ENCODE results near the gene PLEKHM2. TPM values are rescaled to one million over a fixed set of nuclear protein-coding genes. Genes with fewer than 3 reads are reported as not detected.

The PLEKHM2 gene
- polyA plus RNA-seq, 1 donor (not counting 4 experiments of a cell fraction or from before 2014, with no cell fraction given) = 30.0 TPM

GRCh38 chr1:15724949-15725880 lies 41.1 kb downstream of the PLEKHM2 start:
- dilution Hi-C loops (cut with MboI; ENCODE audit: extremely low pct_ligation_motif_present, low sequenced_read_pairs) = no loop called here
- FAIRE-seq (no peak), DNase-seq (ENCODE audit: low read depth, low spot score) (no peak)
- Histone ChIP-seq H3K36me3 (ENCODE audit: control insufficient read depth in 2 of 2, extremely low read depth in 1 of 2, insufficient read depth in 2 of 2, low read length in 2 of 2) (peaks cover 37 to 62% of the 10 kb centered on the region in 2 experiments), H3K4me1 (ENCODE audit: control insufficient read depth, extremely low read depth, insufficient read depth, low read length) (no peaks in the 10 kb centered on the region), H3K4me2 (ENCODE audit: control insufficient read depth, extremely low read depth, insufficient read depth, low read depth, low read length) (no peak overlapping the region), H3K9me1 (ENCODE audit: control insufficient read depth, extremely low read depth, insufficient read depth, low read length) (no peaks in the 10 kb centered on the region), H3K4me3 (ENCODE audit: control insufficient read depth in 2 of 3, extremely low read depth in 1 of 3, insufficient read depth in 2 of 3, low read depth in 1 of 3, low read length in 3 of 3) (no peak overlapping the region), H3K79me2 (ENCODE audit: control insufficient read depth, insufficient read depth, low read length) (no peaks in the 10 kb centered on the region), H3K27me3 (ENCODE audit: control insufficient read depth, extremely low read depth, insufficient read depth, low read length) (no peaks in the 10 kb centered on the region), H4K20me1 (ENCODE audit: control insufficient read depth, extremely low read depth, insufficient read depth, low read length) (no peaks in the 10 kb centered on the region), H3K27ac (ENCODE audit: control insufficient read depth, insufficient read depth, low read length) (no peak overlapping the region), H3K9ac (ENCODE audit: control insufficient read depth, extremely low read depth, insufficient read depth, low read length) (no peak overlapping the region), H2AFZ (ENCODE audit: control insufficient read depth, low read length) (no peak overlapping the region), H3K9me3 (ENCODE audit: control insufficient read depth, low read depth, low read length) (no peaks in the 10 kb centered on the region)
- TF ChIP-seq EZH2 (IDR thresholded peaks at IDR 0.05; ENCODE audit: low read length) (no peak), CTCF (optimal IDR thresholded peaks at IDR 0.05 in 1 of 3, IDR thresholded peaks at IDR 0.05 in 1 of 3, conservative IDR thresholded peaks at IDR 0.05 in 1 of 3; ENCODE audit: extremely low read depth in 1 of 3, insufficient read depth in 2 of 3, low read length in 3 of 3) (no peak)

GRCh38 chr1:15726508-15726907 lies 42.4 kb downstream of the PLEKHM2 start:
- DNase-seq (ENCODE audit: low read depth, low spot score) (no peak), FAIRE-seq (no peak)
- Histone ChIP-seq H3K79me2 (ENCODE audit: control insufficient read depth, insufficient read depth, low read length) (no peaks in the 10 kb centered on the region), H3K4me3 (ENCODE audit: control insufficient read depth in 2 of 3, extremely low read depth in 1 of 3, insufficient read depth in 2 of 3, low read depth in 1 of 3, low read length in 3 of 3) (no peak overlapping the region), H4K20me1 (ENCODE audit: control insufficient read depth, extremely low read depth, insufficient read depth, low read length) (no peaks in the 10 kb centered on the region), H3K4me1 (ENCODE audit: control insufficient read depth, extremely low read depth, insufficient read depth, low read length) (no peaks in the 10 kb centered on the region), H3K27me3 (ENCODE audit: control insufficient read depth, extremely low read depth, insufficient read depth, low read length) (no peaks in the 10 kb centered on the region), H3K9ac (ENCODE audit: control insufficient read depth, extremely low read depth, insufficient read depth, low read length) (no peak overlapping the region), H2AFZ (ENCODE audit: control insufficient read depth, low read length) (no peak overlapping the region), H3K4me2 (ENCODE audit: control insufficient read depth, extremely low read depth, insufficient read depth, low read depth, low read length) (no peak overlapping the region), H3K9me1 (ENCODE audit: control insufficient read depth, extremely low read depth, insufficient read depth, low read length) (no peaks in the 10 kb centered on the region), H3K9me3 (ENCODE audit: control insufficient read depth, low read depth, low read length) (no peaks in the 10 kb centered on the region), H3K27ac (ENCODE audit: control insufficient read depth, insufficient read depth, low read length) (no peak overlapping the region), H3K36me3 (ENCODE audit: control insufficient read depth in 2 of 2, extremely low read depth in 1 of 2, insufficient read depth in 2 of 2, low read length in 2 of 2) (peaks cover 38 to 57% of the 10 kb centered on the region in 2 experiments)
- TF ChIP-seq CTCF (optimal IDR thresholded peaks at IDR 0.05 in 1 of 3, IDR thresholded peaks at IDR 0.05 in 1 of 3, conservative IDR thresholded peaks at IDR 0.05 in 1 of 3; ENCODE audit: extremely low read depth in 1 of 3, insufficient read depth in 2 of 3, low read length in 3 of 3) (no peak), EZH2 (IDR thresholded peaks at IDR 0.05; ENCODE audit: low read length) (no peak)
- dilution Hi-C loops (cut with MboI; ENCODE audit: extremely low pct_ligation_motif_present, low sequenced_read_pairs) = no loop called here

All from keratinocyte (primary cell).